Measurements from ENCODE around the gene INVS. TPM values are rescaled to one million over a fixed set of nuclear protein-coding genes. Genes with fewer than 3 reads are reported as not detected.
"Not testable (repeated sequence)": the region's sequence is repeated elsewhere in the genome, so short reads cannot be mapped to it uniquely, and the experiment has no call there.

Gene INVS
- polyA plus RNA-seq, 1 of the 3 experiments (the other 2 are of a cell fraction): 8.1 TPM

DNA sequence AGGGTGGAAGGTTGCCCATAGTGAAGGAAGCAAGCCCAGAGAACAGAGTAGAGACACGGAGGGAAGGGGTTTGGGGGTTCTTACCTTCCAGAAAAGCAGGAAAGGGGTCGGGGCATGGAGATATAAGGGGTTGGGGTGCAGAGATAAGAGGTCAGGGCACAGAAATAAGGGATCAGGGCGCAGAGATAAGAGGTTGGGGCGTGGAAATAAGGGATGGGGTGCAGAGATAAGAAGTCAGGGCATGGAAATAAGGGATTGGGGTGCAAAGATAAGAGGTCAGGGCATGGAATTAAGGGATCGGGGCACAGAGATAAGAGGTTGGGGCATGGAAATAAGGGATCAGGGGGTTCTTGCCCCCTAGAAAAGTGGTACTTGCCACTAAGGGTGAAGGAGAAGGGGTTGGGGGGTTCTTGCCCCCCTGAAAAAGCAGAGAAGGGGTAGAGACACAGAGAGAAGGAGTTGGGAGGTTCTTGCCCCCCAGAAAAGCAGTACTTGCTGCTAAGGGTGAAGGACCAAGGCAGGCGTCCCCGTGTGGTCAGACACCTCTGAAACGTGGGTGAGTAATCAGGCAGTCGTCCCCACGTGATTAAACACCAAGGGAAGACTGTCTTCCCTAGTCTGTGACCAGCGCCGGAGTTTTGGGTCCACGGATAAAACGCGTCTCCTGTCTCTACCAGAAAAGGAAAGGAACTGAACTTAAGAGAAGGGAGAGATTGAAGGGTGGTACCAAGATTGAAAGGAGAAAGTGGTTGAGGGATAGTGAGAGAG, 46.3 kb downstream of the INVS start:
- H2AFZ ChIP-seq (ENCODE audit: low read depth); H3K4me2 ChIP-seq; POLR2A ChIA-PET; H3K27ac ChIP-seq (ENCODE audit: low read depth in 2 of 2, low read length in 1 of 2); H3K27me3 ChIP-seq (ENCODE audit: insufficient read depth); H3K79me2 ChIP-seq (ENCODE audit: insufficient read depth); H3K9me3 ChIP-seq; H3K4me3 ChIP-seq (ENCODE audit: low read depth in 2 of 2, low read length in 1 of 2); H3K9ac ChIP-seq; H3K4me1 ChIP-seq (ENCODE audit: control insufficient read depth in 1 of 2, insufficient read depth in 2 of 2, low read depth in 1 of 2, low read length in 1 of 2); H4K20me1 ChIP-seq (ENCODE audit: insufficient read depth); DNase-seq; H3K9me2 ChIP-seq; H3K36me3 ChIP-seq (replicated peaks in 1 of 2; ENCODE audit: control insufficient read depth in 1 of 2, insufficient read depth in 2 of 2, low read length in 1 of 2); CTCF ChIA-PET: not testable (repeated sequence)
- WGBS (ENCODE audit: low lambda C conversion rate): 96% methylated on average over 15 of the region's 15 CpGs
- peaks cover 13% of the 10 kb centered on the region for H3F3A ChIP-seq (replicated peaks; ENCODE audit: insufficient read depth)

DNA sequence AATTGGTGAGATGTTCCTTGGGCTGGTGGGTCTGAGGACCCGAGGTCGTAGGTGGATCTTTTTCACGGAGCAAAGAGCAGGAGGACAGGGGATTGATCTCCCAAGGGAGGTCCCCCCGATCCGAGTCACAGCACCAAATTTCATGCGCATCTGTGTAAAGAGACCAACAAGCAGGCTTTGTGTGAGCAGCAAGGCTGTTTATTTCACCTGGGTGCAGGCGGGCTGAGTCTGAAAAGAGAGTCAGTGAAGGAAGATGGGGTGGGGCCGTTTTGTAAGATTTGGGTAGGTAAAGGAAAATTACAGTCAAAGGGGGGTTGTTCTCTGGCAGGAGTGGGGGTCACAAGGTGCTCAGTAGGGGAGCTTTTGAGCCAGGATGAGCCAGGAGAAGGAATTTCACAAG, 46.9 kb downstream of the INVS start:
- Histone ChIP-seq H3K4me1 (ENCODE audit: control insufficient read depth in 1 of 2, insufficient read depth in 2 of 2, low read depth in 1 of 2, low read length in 1 of 2) (peaks cover 3 to 16% of the 10 kb centered on the region in 2 experiments), H3F3A (replicated peaks; ENCODE audit: insufficient read depth) (peaks cover 18% of the 10 kb centered on the region)
- H4K20me1 ChIP-seq (ENCODE audit: insufficient read depth); H2AFZ ChIP-seq (ENCODE audit: low read depth); CTCF ChIA-PET; H3K4me2 ChIP-seq; H3K27me3 ChIP-seq (ENCODE audit: insufficient read depth); H3K9ac ChIP-seq; POLR2A ChIA-PET; H3K27ac ChIP-seq (ENCODE audit: low read depth in 2 of 2, low read length in 1 of 2); DNase-seq; H3K9me2 ChIP-seq; H3K79me2 ChIP-seq (ENCODE audit: insufficient read depth); H3K36me3 ChIP-seq (replicated peaks in 1 of 2; ENCODE audit: control insufficient read depth in 1 of 2, insufficient read depth in 2 of 2, low read length in 1 of 2); H3K4me3 ChIP-seq (ENCODE audit: low read depth in 2 of 2, low read length in 1 of 2); H3K9me3 ChIP-seq: not testable (repeated sequence)
- WGBS (ENCODE audit: low lambda C conversion rate): 94% methylated on average over 8 of the region's 8 CpGs

DNA sequence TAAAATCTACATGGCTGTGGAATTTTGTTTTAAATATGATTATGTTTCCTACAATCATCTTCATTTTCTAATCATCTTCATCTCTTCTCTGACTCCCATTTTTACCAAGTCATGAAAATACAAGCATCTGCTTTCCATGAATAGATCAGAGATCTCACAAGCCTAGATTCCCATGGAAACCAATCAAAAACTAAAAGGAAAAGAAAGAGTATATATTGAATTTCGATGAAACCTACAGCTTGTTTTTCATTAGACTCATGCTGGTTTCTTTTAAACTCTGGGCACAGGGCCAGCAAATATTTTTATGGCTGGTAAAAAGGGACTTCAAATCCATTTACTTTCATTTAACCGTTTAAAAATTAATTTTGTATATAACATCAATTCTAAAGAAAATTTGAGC, 51.2 kb downstream of the INVS start:
- ChIA-PET CTCF (interaction anchor here (1.8 kb wide), 1 partner anchor 8 kb away, joined by 7 read pairs; no protein-coding TSS in a partner anchor), POLR2A (no interaction called here)
- Histone ChIP-seq H3K36me3 (replicated peaks in 1 of 2; ENCODE audit: control insufficient read depth in 1 of 2, insufficient read depth in 2 of 2, low read length in 1 of 2) (peaks cover 0 to 7% of the 10 kb centered on the region in 2 experiments), H3K4me1 (ENCODE audit: control insufficient read depth in 1 of 2, insufficient read depth in 2 of 2, low read depth in 1 of 2, low read length in 1 of 2) (peaks cover 3 to 17% of the 10 kb centered on the region in 2 experiments), H3F3A (replicated peaks; ENCODE audit: insufficient read depth) (peaks cover 18% of the 10 kb centered on the region), H3K27ac (ENCODE audit: low read depth in 2 of 2, low read length in 1 of 2) (peak overlapping the region; percentile 77 to 87; a peak in 3 of 4 replicates), H3K9me3 (no peaks in the 10 kb centered on the region), H3K4me2 (peak overlapping the region; percentile 53; the same call in 1 of the 2 replicates), H2AFZ (ENCODE audit: low read depth) (no peak overlapping the region), H3K9ac (0 out of 2 replicates have a peak overlapping the region, but pooled peaks have one; percentile 2), H3K9me2 (no peaks in the 10 kb centered on the region), H3K4me3 (ENCODE audit: low read depth in 2 of 2, low read length in 1 of 2) (no peak overlapping the region), H3K27me3 (ENCODE audit: insufficient read depth) (no peaks in the 10 kb centered on the region), H3K79me2 (ENCODE audit: insufficient read depth) (no peaks in the 10 kb centered on the region), H4K20me1 (ENCODE audit: insufficient read depth) (no peaks in the 10 kb centered on the region)
- peak; percentile 19 for DNase-seq
- peak; percentile 83 for TF ChIP-seq NFIC (IDR thresholded peaks at IDR 0.05; ENCODE audit: borderline replicate concordance)
- no peak; the same call in 1 of the 2 replicates for TF ChIP-seq MAX (IDR thresholded peaks at IDR 0.05; ENCODE audit: low read depth)
- TF ChIP-seq TCF12 (IDR thresholded peaks at IDR 0.05): peak; percentile 72
- TF ChIP-seq GATA2 (CRISPR knock-in tag; IDR thresholded peaks at IDR 0.05): no peak
- 3% methylated on average over 2 of the region's 2 CpGs for WGBS (ENCODE audit: low lambda C conversion rate)

DNA sequence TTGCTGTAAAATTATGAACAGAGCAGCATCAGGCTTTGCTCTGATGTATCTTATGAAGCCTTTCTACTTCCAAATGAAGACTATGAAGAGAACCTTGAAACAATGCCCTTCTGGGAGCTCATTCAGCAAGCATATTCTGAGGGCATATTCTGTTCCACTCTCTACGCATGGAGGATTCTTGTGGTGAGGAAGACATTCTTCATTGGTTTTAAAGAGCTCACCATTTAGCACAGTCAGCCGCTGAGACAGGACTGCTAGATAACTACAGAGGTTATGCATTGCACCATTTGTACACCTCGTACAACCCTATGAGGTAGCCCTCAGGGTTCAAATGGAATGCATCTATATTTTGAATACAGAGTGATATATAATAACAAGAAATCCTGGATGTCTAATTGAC, 61.0 kb downstream of the INVS start:
- no peak for DNase-seq
- ChIA-PET POLR2A (no interaction called here), CTCF (no interaction called here)
- Histone ChIP-seq H3F3A (replicated peaks; ENCODE audit: insufficient read depth) (no peaks in the 10 kb centered on the region), H4K20me1 (ENCODE audit: insufficient read depth) (no peaks in the 10 kb centered on the region), H3K9me2 (no peaks in the 10 kb centered on the region), H3K27me3 (ENCODE audit: insufficient read depth) (no peaks in the 10 kb centered on the region), H3K79me2 (ENCODE audit: insufficient read depth) (no peaks in the 10 kb centered on the region), H3K4me3 (ENCODE audit: low read depth in 2 of 2, low read length in 1 of 2) (no peak overlapping the region), H3K4me1 (ENCODE audit: control insufficient read depth in 1 of 2, insufficient read depth in 2 of 2, low read depth in 1 of 2, low read length in 1 of 2) (no peaks in the 10 kb centered on the region), H3K27ac (ENCODE audit: low read depth in 2 of 2, low read length in 1 of 2) (no peak overlapping the region), H3K36me3 (replicated peaks in 1 of 2; ENCODE audit: control insufficient read depth in 1 of 2, insufficient read depth in 2 of 2, low read length in 1 of 2) (peaks cover 2 to 3% of the 10 kb centered on the region in 2 experiments), H3K9ac (no peak overlapping the region), H3K4me2 (no peak overlapping the region), H3K9me3 (no peaks in the 10 kb centered on the region), H2AFZ (ENCODE audit: low read depth) (no peak overlapping the region)
- WGBS (ENCODE audit: low lambda C conversion rate): 88% methylated on average over 3 of the region's 3 CpGs
- TF ChIP-seq RFX5 (IDR thresholded peaks at IDR 0.05; ENCODE audit: low read length) (no peak), TEAD4 (IDR thresholded peaks at IDR 0.05; ENCODE audit: borderline replicate concordance, insufficient read depth) (no peak), FOSL2 (IDR thresholded peaks at IDR 0.05; ENCODE audit: borderline replicate concordance, low read depth) (no peak), JUND (IDR thresholded peaks at IDR 0.05) (no peak), USF1 (IDR thresholded peaks at IDR 0.05; ENCODE audit: borderline replicate concordance, low read depth) (no peak), EZH2phosphoT487 (IDR thresholded peaks at IDR 0.05; ENCODE audit: borderline replicate concordance, low read depth) (no peak)
- TF ChIP-seq, protein P1, sequence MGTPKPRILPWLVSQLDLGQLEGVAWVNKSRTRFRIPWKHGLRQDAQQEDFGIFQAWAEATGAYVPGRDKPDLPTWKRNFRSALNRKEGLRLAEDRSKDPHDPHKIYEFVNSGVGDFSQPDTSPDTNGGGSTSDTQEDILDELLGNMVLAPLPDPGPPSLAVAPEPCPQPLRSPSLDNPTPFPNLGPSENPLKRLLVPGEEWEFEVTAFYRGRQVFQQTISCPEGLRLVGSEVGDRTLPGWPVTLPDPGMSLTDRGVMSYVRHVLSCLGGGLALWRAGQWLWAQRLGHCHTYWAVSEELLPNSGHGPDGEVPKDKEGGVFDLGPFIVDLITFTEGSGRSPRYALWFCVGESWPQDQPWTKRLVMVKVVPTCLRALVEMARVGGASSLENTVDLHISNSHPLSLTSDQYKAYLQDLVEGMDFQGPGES (IDR thresholded peaks at IDR 0.05; ENCODE audit: low read depth, low read length): no peak
- TF ChIP-seq, protein P2, sequence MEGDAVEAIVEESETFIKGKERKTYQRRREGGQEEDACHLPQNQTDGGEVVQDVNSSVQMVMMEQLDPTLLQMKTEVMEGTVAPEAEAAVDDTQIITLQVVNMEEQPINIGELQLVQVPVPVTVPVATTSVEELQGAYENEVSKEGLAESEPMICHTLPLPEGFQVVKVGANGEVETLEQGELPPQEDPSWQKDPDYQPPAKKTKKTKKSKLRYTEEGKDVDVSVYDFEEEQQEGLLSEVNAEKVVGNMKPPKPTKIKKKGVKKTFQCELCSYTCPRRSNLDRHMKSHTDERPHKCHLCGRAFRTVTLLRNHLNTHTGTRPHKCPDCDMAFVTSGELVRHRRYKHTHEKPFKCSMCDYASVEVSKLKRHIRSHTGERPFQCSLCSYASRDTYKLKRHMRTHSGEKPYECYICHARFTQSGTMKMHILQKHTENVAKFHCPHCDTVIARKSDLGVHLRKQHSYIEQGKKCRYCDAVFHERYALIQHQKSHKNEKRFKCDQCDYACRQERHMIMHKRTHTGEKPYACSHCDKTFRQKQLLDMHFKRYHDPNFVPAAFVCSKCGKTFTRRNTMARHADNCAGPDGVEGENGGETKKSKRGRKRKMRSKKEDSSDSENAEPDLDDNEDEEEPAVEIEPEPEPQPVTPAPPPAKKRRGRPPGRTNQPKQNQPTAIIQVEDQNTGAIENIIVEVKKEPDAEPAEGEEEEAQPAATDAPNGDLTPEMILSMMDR (IDR thresholded peaks at IDR 0.05): no peak

All from SK-N-SH (cell line).